ENCODE results near the gene FRMD4B. TPM values are rescaled to one million over a fixed set of nuclear protein-coding genes. Genes with fewer than 3 reads are reported as not detected.

FRMD4B gene
- total and polyA plus RNA-seq, 10 of the 15 experiments (the other 5 are each of a cell fraction or from before 2014, with no cell fraction given), result 3.9 to 11.4 (median 8.0) TPM

GRCh38 chr3:69201658-69202057, 184.2 kb downstream of the FRMD4B start:
- no peaks in the 10 kb centered on the region for H3K79me2 ChIP-seq (ENCODE audit: control insufficient read depth, insufficient read depth, low read length)
- RAD21 ChIA-PET (ENCODE audit: unreplicated experiment), result interaction anchor here (0.8 to 3.1 kb wide), 7 partner anchors 7 to 111 kb away, joined by 3 to 19 read pairs (median 5); no protein-coding TSS in a partner anchor
- H3K9ac ChIP-seq (ENCODE audit: control insufficient read depth, insufficient read depth, low read length), result no peak overlapping the region
- no peak overlapping the region for H3K4me2 ChIP-seq (ENCODE audit: control insufficient read depth, insufficient read depth)
- intact Hi-C loops (cut with micrococcal nuclease; ENCODE audit: unreplicated experiment) (loop anchor here (5.0 kb wide), 2 partner anchors 41 to 119 kb away; partner anchors contain the start of genes ARL6IP5 and UBA3), in situ Hi-C loops (cut with MboI) (no loop called here)
- no peaks in the 10 kb centered on the region for H3K9me3 ChIP-seq (replicated peaks; ENCODE audit: control insufficient read depth, insufficient read depth, low read length)
- FAIRE-seq (no peak), DNase-seq (ENCODE audit: low read depth, low spot score) (no peak), ATAC-seq (no peak)
- H4K20me1 ChIP-seq (ENCODE audit: control insufficient read depth, insufficient read depth), result no peaks in the 10 kb centered on the region
- SMC1A ChIA-PET (ENCODE audit: uncharacterized antibody, unreplicated experiment), result interaction anchor here (0.8 to 6.5 kb wide), 10 partner anchors 7 to 124 kb away, joined by 3 to 48 read pairs (median 11); no protein-coding TSS in a partner anchor
- 49% methylated on average over 10 of the region's 10 CpGs for WGBS (ENCODE audit: insufficient coverage, insufficient replicate concordance, low lambda C conversion rate, missing lambda C conversion rate)
- BruUV-seq (replicated peaks), result no TSS peak
- peaks cover 15% of the 10 kb centered on the region for H3K4me1 ChIP-seq (ENCODE audit: control insufficient read depth, insufficient read depth, low read length)
- no peaks in the 10 kb centered on the region for H3K27me3 ChIP-seq (replicated peaks in 1 of 2; ENCODE audit: control insufficient read depth in 2 of 2, insufficient read depth in 2 of 2, low read length in 1 of 2)
- no peak overlapping the region for H3K27ac ChIP-seq (ENCODE audit: control insufficient read depth, insufficient read depth)
- POLR2A ChIA-PET, result interaction anchor here (0.6 to 2.3 kb wide), 4 partner anchors 9 to 40 kb away, joined by 3 to 10 read pairs (median 4); no protein-coding TSS in a partner anchor
- no peaks in the 10 kb centered on the region for H3K36me3 ChIP-seq (ENCODE audit: control insufficient read depth in 2 of 2, insufficient read depth in 2 of 2, low read length in 1 of 2)
- TF ChIP-seq NKRF (conservative IDR thresholded peaks at IDR 0.05), result no peak
- no peak for TF ChIP-seq IRF3 (IDR thresholded peaks at IDR 0.05)
- TF ChIP-seq NR2C2 (IDR thresholded peaks at IDR 0.05; ENCODE audit: borderline replicate concordance, control insufficient read depth, insufficient read length, low read depth), result no peak
- TF ChIP-seq TARDBP (IDR thresholded peaks at IDR 0.05; ENCODE audit: borderline replicate concordance), result no peak
- TF ChIP-seq EZH2 (IDR thresholded peaks at IDR 0.05; ENCODE audit: borderline replicate concordance, control insufficient read depth, low read depth, low read length), result no peak
- TF ChIP-seq YY1 (IDR thresholded peaks at IDR 0.05; ENCODE audit: low read depth, low read length), result no peak
- TF ChIP-seq POLR2AphosphoS5 (IDR thresholded peaks at IDR 0.05; ENCODE audit: low read length), result no peak
- TF ChIP-seq, protein P1, sequence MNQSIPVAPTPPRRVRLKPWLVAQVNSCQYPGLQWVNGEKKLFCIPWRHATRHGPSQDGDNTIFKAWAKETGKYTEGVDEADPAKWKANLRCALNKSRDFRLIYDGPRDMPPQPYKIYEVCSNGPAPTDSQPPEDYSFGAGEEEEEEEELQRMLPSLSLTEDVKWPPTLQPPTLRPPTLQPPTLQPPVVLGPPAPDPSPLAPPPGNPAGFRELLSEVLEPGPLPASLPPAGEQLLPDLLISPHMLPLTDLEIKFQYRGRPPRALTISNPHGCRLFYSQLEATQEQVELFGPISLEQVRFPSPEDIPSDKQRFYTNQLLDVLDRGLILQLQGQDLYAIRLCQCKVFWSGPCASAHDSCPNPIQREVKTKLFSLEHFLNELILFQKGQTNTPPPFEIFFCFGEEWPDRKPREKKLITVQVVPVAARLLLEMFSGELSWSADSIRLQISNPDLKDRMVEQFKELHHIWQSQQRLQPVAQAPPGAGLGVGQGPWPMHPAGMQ (IDR thresholded peaks at IDR 0.05; ENCODE audit: borderline replicate concordance), result no peak
- TF ChIP-seq, protein P2, sequence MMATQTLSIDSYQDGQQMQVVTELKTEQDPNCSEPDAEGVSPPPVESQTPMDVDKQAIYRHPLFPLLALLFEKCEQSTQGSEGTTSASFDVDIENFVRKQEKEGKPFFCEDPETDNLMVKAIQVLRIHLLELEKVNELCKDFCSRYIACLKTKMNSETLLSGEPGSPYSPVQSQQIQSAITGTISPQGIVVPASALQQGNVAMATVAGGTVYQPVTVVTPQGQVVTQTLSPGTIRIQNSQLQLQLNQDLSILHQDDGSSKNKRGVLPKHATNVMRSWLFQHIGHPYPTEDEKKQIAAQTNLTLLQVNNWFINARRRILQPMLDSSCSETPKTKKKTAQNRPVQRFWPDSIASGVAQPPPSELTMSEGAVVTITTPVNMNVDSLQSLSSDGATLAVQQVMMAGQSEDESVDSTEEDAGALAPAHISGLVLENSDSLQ (IDR thresholded peaks at IDR 0.05), result no peak
- no peak for TF ChIP-seq ZZZ3 (IDR thresholded peaks at IDR 0.05; ENCODE audit: control insufficient read depth, insufficient read length, low read depth)
- no peak for TF ChIP-seq SMAD1 (IDR thresholded peaks at IDR 0.05; ENCODE audit: low read depth, partially characterized antibody)
- TF ChIP-seq POU2F2 (IDR thresholded peaks at IDR 0.05; ENCODE audit: borderline replicate concordance, low read depth, low read length), result no peak
- no peak for TF ChIP-seq SIX5 (IDR thresholded peaks at IDR 0.05; ENCODE audit: low read depth, low read length, severe bottlenecking)
- TF ChIP-seq ESRRA (IDR thresholded peaks at IDR 0.05; ENCODE audit: low read length), result no peak
- no peak for TF ChIP-seq STAT1 (conservative IDR thresholded peaks at IDR 0.05)
- TF ChIP-seq CHD1 (IDR thresholded peaks at IDR 0.05; ENCODE audit: low read depth, low read length), result no peak
- TF ChIP-seq SREBF2 (IDR thresholded peaks at IDR 0.05; ENCODE audit: low read length), result no peak
- TF ChIP-seq CBX3 (IDR thresholded peaks at IDR 0.05; ENCODE audit: borderline replicate concordance, low read depth), result no peak
- H3K4me3 ChIP-seq, result no peak overlapping the region
- CTCF ChIA-PET, result interaction anchor here (1.1 to 4.4 kb wide), 3 partner anchors 23 to 81 kb away, joined by 3 to 23 read pairs (median 4); no protein-coding TSS in a partner anchor
- H2AFZ ChIP-seq (ENCODE audit: control insufficient read depth, low read depth, low read length), result no peak overlapping the region
